ENCODE data around the gene PHB1. TPM values are rescaled to one million over a fixed set of nuclear protein-coding genes. Genes with fewer than 3 reads are reported as not detected.

Gene PHB1
- total RNA-seq, 1 experiment from 2014 or later, result 325 TPM

- Mint-ChIP-seq H3K36me3 (ENCODE audit: insufficient read depth in 1 of 3, low read depth in 3 of 3) (no peaks in the 10 kb centered on the region), H3K27ac (peak overlapping the region in 1 of 3 experiments; percentile 34; a peak in 1 of 7 replicates), H3K4me3 (no peak overlapping the region), H3K4me1 (peaks cover 11 to 14% of the 10 kb centered on the region in 2 experiments), H3K9me3 (no peaks in the 10 kb centered on the region), H3K27me3 (ENCODE audit: low read depth) (peaks cover 3% of the 10 kb centered on the region)
- Histone ChIP-seq H3K79me2 (ENCODE audit: insufficient read depth, low read length) (no peaks in the 10 kb centered on the region), H2BK15ac (ENCODE audit: low read depth, low read length) (no peak overlapping the region), H2BK20ac (ENCODE audit: low read depth, low read length, poor library complexity, severe bottlenecking) (no peak overlapping the region), H2BK5ac (ENCODE audit: insufficient read length, low read length) (no peak overlapping the region), H2BK120ac (ENCODE audit: low read depth, low read length, poor library complexity, severe bottlenecking) (no peak overlapping the region), H4K5ac (ENCODE audit: insufficient read length, low read depth, low read length) (no peak overlapping the region), H3K4me2 (ENCODE audit: insufficient read depth, insufficient read length, low read length) (no peak overlapping the region), H3K14ac (ENCODE audit: insufficient read depth, low read length) (no peak overlapping the region), H3K23ac (ENCODE audit: insufficient read length, low read depth, low read length) (no peak overlapping the region), H3K27ac (ENCODE audit: insufficient read length, low read depth, low read length) (no peak overlapping the region), H3K4me1 (ENCODE audit: insufficient read depth, low read length) (peaks cover 5% of the 10 kb centered on the region), H3K79me1 (ENCODE audit: insufficient read depth, low read depth, low read length, poor library complexity, severe bottlenecking) (no peaks in the 10 kb centered on the region), H3K9ac (ENCODE audit: extremely low read depth, insufficient read length, low read length) (no peak overlapping the region), H4K91ac (ENCODE audit: insufficient read length, low read depth, low read length) (no peak overlapping the region), H3K9me3 (ENCODE audit: control insufficient read depth, low read depth, low read length) (no peaks in the 10 kb centered on the region), H2AK5ac (ENCODE audit: insufficient read length, low read length) (no peak overlapping the region), H2AFZ (ENCODE audit: low read length) (no peak overlapping the region), H3K56ac (ENCODE audit: insufficient read length, low read depth, low read length) (no peak overlapping the region), H4K8ac (replicated peaks; ENCODE audit: insufficient read length, low read depth, low read length) (no peak overlapping the region), H3K4ac (ENCODE audit: low read depth, low read length) (no peak overlapping the region), H3K23me2 (ENCODE audit: insufficient read length, low read depth, low read length, poor library complexity, severe bottlenecking) (no peaks in the 10 kb centered on the region), H3K18ac (ENCODE audit: insufficient read length, low read depth, low read length) (no peak overlapping the region), H3K27me3 (ENCODE audit: insufficient read depth, low read length) (no peaks in the 10 kb centered on the region), H3T11ph (ENCODE audit: low read length) (no peak overlapping the region), H4K20me1 (ENCODE audit: control insufficient read depth, insufficient read depth, insufficient read length) (no peaks in the 10 kb centered on the region), H2BK12ac (ENCODE audit: insufficient read length, low read depth, low read length) (no peak overlapping the region)
- no CpG with 5 or more reads among the region's 5 CpGs for WGBS (ENCODE audit: extremely low coverage, insufficient read length, low lambda C conversion rate)
- TF ChIP-seq CTCF (conservative IDR thresholded peaks at IDR 0.05), result no peak
- no peak for DNase-seq
These were observed 36.4 kb downstream of the PHB1 start for GRCh38 chr17:49378311-49378710.

Measured in H9 (cell line).